Liver (tissue), 3 donors: Measurements from ENCODE around the gene PLA2G5.

ENCODE experiments used
- GABPA ChIP-seq, 2 donors: IDR thresholded peaks in 1 of 2; conservative IDR thresholded peaks in 1 of 2; 2 replicates each; pipeline ENCODE4 v1.6.1; 2016; ENCODE audit warnings: antibody characterized with exemption in 2 of 2, mild to moderate bottlenecking in 1 of 2, moderate library complexity in 1 of 2
- HNF4A ChIP-seq, 2 donors: conservative IDR thresholded peaks; 2 replicates each; pipeline ENCODE4 v1.6.1; 2016; ENCODE audit warnings: antibody characterized with exemption in 2 of 2, mild to moderate bottlenecking in 2 of 2
- JUND ChIP-seq, 2 donors: IDR thresholded peaks; 2 replicates each; pipeline ENCODE4 v1.6.1; 2016; ENCODE audit warnings: antibody characterized with exemption in 2 of 2
- MAX ChIP-seq: IDR thresholded peaks from 2 replicates; pipeline ENCODE4 v1.6.1; 2016; ENCODE audit warnings: antibody characterized with exemption
- RAD21 ChIP-seq, 2 donors: IDR thresholded peaks; 2 replicates each; pipeline ENCODE4 v1.6.1; 2016; ENCODE audit warnings: antibody characterized with exemption in 2 of 2, mild to moderate bottlenecking in 2 of 2
- RXRA ChIP-seq, 2 donors: IDR thresholded peaks; 2 replicates each; pipeline ENCODE4 v1.6.1; 2017 to 2018; ENCODE audit warnings: antibody characterized with exemption in 2 of 2, mild to moderate bottlenecking in 1 of 2
- TAF1 ChIP-seq: conservative IDR thresholded peaks from 2 replicates; pipeline ENCODE4 v1.6.1; 2016; ENCODE audit warnings: antibody characterized with exemption, mild to moderate bottlenecking
- YY1 ChIP-seq: IDR thresholded peaks from 2 replicates; pipeline ENCODE4 v1.6.1; 2016; ENCODE audit warnings: antibody characterized with exemption, mild to moderate bottlenecking
- TF ChIP-seq, protein P1 (sequence below): fragments of 150-350 bp; IDR thresholded peaks from 2 replicates; pipeline ENCODE4 v1.5.1; 2017; ENCODE audit warnings: improper control_type of control experiment, low read depth, low read length; ENCODE audit not compliant: missing input control
- donor health status: healthy.
- donor health status: healthy.

DNA sequence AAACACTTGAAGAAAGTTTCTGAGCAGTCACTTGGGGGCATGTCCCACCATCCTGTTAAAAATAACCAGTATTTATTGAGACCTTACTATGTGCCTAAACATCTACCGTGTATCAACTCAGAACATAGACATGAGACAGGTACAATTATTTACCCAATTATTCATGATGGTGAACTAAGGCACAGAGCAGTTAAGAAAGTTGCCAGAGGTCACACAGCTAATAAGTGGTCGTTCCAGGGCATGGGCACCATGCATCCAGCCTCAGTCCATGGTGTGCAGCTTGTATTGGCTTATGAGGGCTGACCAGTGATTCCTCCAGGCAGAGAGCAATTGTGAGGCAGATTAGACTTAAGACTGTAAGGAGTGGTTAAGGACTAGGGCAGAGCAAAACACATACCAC, 5.4 kb downstream of the PLA2G5 start:
- no peak for TF ChIP-seq RXRA (IDR thresholded peaks at IDR 0.05)
- TF ChIP-seq, protein P1, sequence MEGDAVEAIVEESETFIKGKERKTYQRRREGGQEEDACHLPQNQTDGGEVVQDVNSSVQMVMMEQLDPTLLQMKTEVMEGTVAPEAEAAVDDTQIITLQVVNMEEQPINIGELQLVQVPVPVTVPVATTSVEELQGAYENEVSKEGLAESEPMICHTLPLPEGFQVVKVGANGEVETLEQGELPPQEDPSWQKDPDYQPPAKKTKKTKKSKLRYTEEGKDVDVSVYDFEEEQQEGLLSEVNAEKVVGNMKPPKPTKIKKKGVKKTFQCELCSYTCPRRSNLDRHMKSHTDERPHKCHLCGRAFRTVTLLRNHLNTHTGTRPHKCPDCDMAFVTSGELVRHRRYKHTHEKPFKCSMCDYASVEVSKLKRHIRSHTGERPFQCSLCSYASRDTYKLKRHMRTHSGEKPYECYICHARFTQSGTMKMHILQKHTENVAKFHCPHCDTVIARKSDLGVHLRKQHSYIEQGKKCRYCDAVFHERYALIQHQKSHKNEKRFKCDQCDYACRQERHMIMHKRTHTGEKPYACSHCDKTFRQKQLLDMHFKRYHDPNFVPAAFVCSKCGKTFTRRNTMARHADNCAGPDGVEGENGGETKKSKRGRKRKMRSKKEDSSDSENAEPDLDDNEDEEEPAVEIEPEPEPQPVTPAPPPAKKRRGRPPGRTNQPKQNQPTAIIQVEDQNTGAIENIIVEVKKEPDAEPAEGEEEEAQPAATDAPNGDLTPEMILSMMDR = no peak
- no peak for TF ChIP-seq GABPA (IDR thresholded peaks at IDR 0.05 in 1 of 2, conservative IDR thresholded peaks at IDR 0.05 in 1 of 2)
- TF ChIP-seq TAF1 = no peak
- TF ChIP-seq JUND (IDR thresholded peaks at IDR 0.05) = no peak
- TF ChIP-seq YY1 = no peak
- TF ChIP-seq MAX = no peak
- TF ChIP-seq RAD21 (IDR thresholded peaks at IDR 0.05) = no peak
- TF ChIP-seq HNF4A (conservative IDR thresholded peaks at IDR 0.05) = no peak
